ENCODE results near the gene DNAJC12.

The DNAJC12 gene

DNA sequence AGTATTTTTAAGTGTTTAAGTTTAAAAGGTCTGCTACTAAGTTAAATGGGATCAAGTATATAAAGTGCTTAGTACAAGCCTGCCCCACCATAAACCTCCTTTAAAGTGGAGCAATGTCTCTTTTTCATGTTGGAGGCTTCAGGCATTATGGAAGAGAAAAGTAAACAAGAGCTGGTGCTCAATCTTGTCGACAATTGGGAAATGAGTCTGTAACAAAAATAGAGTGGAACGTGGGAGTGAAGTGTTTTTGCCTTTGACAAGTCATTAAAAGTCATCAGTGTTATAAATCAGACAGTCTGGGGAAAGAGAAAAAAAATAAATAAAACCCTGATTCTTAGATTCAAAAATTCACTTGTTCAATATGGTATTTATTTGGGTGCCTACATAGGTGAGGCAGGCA is 44.7 kb downstream of the DNAJC12 start:
- ATAC-seq = no peak
- TF ChIP-seq ZFP3 (CRISPR knock-in tag; IDR thresholded peaks at IDR 0.05) = no peak
- no peak for TF ChIP-seq BACH2 (CRISPR knock-in tag; IDR thresholded peaks at IDR 0.05; ENCODE audit: borderline replicate concordance)
- TF ChIP-seq PPARA (CRISPR knock-in tag; IDR thresholded peaks at IDR 0.05; ENCODE audit: borderline replicate concordance) = no peak
- no peak for TF ChIP-seq GLIS3 (CRISPR knock-in tag; IDR thresholded peaks at IDR 0.05)
- no peak for TF ChIP-seq CSDC2 (CRISPR knock-in tag; IDR thresholded peaks at IDR 0.05)
- no peak for TF ChIP-seq ZNF70 (CRISPR knock-in tag; IDR thresholded peaks at IDR 0.05)
- TF ChIP-seq, protein P1, sequence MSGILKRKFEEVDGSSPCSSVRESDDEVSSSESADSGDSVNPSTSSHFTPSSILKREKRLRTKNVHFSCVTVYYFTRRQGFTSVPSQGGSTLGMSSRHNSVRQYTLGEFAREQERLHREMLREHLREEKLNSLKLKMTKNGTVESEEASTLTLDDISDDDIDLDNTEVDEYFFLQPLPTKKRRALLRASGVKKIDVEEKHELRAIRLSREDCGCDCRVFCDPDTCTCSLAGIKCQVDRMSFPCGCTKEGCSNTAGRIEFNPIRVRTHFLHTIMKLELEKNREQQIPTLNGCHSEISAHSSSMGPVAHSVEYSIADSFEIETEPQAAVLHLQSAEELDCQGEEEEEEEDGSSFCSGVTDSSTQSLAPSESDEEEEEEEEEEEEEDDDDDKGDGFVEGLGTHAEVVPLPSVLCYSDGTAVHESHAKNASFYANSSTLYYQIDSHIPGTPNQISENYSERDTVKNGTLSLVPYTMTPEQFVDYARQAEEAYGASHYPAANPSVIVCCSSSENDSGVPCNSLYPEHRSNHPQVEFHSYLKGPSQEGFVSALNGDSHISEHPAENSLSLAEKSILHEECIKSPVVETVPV (CRISPR knock-in tag; IDR thresholded peaks at IDR 0.05) = no peak
- no peak for TF ChIP-seq ZNF8 (CRISPR knock-in tag; IDR thresholded peaks at IDR 0.05)
- no peak for TF ChIP-seq ZNF565 (CRISPR knock-in tag; conservative IDR thresholded peaks at IDR 0.05; ENCODE audit: low read depth)
- TF ChIP-seq TOX (CRISPR knock-in tag; IDR thresholded peaks at IDR 0.05; ENCODE audit: borderline replicate concordance) = no peak
- TF ChIP-seq TCF4 (CRISPR knock-in tag; IDR thresholded peaks at IDR 0.05; ENCODE audit: borderline replicate concordance) = no peak
- TF ChIP-seq, protein P2, sequence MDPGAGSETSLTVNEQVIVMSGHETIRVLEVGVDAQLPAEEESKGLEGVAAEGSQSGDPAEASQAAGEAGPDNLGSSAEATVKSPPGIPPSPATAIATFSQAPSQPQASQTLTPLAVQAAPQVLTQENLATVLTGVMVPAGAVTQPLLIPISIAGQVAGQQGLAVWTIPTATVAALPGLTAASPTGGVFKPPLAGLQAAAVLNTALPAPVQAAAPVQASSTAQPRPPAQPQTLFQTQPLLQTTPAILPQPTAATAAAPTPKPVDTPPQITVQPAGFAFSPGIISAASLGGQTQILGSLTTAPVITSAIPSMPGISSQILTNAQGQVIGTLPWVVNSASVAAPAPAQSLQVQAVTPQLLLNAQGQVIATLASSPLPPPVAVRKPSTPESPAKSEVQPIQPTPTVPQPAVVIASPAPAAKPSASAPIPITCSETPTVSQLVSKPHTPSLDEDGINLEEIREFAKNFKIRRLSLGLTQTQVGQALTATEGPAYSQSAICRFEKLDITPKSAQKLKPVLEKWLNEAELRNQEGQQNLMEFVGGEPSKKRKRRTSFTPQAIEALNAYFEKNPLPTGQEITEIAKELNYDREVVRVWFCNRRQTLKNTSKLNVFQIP (CRISPR knock-in tag; IDR thresholded peaks at IDR 0.05; ENCODE audit: borderline replicate concordance, low read depth) = no peak
- TF ChIP-seq, protein P3, sequence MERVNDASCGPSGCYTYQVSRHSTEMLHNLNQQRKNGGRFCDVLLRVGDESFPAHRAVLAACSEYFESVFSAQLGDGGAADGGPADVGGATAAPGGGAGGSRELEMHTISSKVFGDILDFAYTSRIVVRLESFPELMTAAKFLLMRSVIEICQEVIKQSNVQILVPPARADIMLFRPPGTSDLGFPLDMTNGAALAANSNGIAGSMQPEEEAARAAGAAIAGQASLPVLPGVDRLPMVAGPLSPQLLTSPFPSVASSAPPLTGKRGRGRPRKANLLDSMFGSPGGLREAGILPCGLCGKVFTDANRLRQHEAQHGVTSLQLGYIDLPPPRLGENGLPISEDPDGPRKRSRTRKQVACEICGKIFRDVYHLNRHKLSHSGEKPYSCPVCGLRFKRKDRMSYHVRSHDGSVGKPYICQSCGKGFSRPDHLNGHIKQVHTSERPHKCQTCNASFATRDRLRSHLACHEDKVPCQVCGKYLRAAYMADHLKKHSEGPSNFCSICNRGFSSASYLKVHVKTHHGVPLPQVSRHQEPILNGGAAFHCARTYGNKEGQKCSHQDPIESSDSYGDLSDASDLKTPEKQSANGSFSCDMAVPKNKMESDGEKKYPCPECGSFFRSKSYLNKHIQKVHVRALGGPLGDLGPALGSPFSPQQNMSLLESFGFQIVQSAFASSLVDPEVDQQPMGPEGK (CRISPR knock-in tag; IDR thresholded peaks at IDR 0.05; ENCODE audit: borderline replicate concordance) = no peak
- TF ChIP-seq ISL1 (CRISPR knock-in tag; IDR thresholded peaks at IDR 0.05) = no peak
- TF ChIP-seq SNAI2 (CRISPR knock-in tag; IDR thresholded peaks at IDR 0.05) = no peak
- TF ChIP-seq ZFP30 (CRISPR knock-in tag; IDR thresholded peaks at IDR 0.05) = no peak
- TF ChIP-seq, protein P4, sequence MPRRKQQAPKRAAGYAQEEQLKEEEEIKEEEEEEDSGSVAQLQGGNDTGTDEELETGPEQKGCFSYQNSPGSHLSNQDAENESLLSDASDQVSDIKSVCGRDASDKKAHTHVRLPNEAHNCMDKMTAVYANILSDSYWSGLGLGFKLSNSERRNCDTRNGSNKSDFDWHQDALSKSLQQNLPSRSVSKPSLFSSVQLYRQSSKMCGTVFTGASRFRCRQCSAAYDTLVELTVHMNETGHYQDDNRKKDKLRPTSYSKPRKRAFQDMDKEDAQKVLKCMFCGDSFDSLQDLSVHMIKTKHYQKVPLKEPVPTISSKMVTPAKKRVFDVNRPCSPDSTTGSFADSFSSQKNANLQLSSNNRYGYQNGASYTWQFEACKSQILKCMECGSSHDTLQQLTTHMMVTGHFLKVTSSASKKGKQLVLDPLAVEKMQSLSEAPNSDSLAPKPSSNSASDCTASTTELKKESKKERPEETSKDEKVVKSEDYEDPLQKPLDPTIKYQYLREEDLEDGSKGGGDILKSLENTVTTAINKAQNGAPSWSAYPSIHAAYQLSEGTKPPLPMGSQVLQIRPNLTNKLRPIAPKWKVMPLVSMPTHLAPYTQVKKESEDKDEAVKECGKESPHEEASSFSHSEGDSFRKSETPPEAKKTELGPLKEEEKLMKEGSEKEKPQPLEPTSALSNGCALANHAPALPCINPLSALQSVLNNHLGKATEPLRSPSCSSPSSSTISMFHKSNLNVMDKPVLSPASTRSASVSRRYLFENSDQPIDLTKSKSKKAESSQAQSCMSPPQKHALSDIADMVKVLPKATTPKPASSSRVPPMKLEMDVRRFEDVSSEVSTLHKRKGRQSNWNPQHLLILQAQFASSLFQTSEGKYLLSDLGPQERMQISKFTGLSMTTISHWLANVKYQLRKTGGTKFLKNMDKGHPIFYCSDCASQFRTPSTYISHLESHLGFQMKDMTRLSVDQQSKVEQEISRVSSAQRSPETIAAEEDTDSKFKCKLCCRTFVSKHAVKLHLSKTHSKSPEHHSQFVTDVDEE (CRISPR knock-in tag; IDR thresholded peaks at IDR 0.05) = no peak
- no peak for TF ChIP-seq RARB (CRISPR knock-in tag; IDR thresholded peaks at IDR 0.05)

DNA sequence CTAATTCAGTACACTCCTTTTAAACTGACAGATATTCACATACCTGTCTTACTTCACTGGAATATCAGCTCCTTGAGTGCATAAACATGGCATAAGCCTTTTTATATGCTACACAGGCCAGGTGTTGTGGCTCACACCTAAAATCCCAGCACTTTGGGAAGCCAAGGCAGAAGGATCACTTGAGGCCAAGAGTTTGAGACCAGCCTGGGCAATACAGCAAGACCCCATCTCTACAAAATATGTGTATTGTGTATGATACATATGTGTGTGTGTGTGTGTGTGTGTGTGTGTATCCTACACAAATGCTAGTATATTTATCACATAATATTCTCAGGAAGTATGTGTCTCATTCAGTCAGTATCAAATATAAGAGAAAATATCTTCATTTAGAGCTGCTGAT is 45.3 kb downstream of the DNAJC12 start:
- ATAC-seq = no peak
- TF ChIP-seq, protein P4 (CRISPR knock-in tag; IDR thresholded peaks at IDR 0.05) = no peak
- no peak for TF ChIP-seq ZNF8 (CRISPR knock-in tag; IDR thresholded peaks at IDR 0.05)
- no peak for TF ChIP-seq SNAI2 (CRISPR knock-in tag; IDR thresholded peaks at IDR 0.05)
- no peak for TF ChIP-seq ZC3H10 (CRISPR knock-in tag; IDR thresholded peaks at IDR 0.05)
- no peak for TF ChIP-seq ISL1 (CRISPR knock-in tag; IDR thresholded peaks at IDR 0.05)
- TF ChIP-seq, protein P2 (CRISPR knock-in tag; IDR thresholded peaks at IDR 0.05; ENCODE audit: borderline replicate concordance, low read depth) = no peak
- TF ChIP-seq PPARA (CRISPR knock-in tag; IDR thresholded peaks at IDR 0.05; ENCODE audit: borderline replicate concordance) = no peak
- no peak for TF ChIP-seq ZFP30 (CRISPR knock-in tag; IDR thresholded peaks at IDR 0.05)
- TF ChIP-seq, protein P3 (CRISPR knock-in tag; IDR thresholded peaks at IDR 0.05; ENCODE audit: borderline replicate concordance) = no peak

Measured in SK-N-SH treated with all-trans-retinoic acid at 6 μM for 48 hours (cell line).